HG03575 (cell line): ENCODE measurements around the gene MAPK12.

Experiments
- ATAC-seq: cut with Tn5 transposase; IDR thresholded peaks from one replicate; pipeline ENCODE4 v1.9.1; 2021; ENCODE audit not compliant: unreplicated experiment, insufficient number of reproducible peaks, low FRiP score; ENCODE audit errors: extremely low read depth

MAPK12 gene

GRCh38 chr22:50245214-50246072 lies 16.0 kb downstream of the MAPK12 start:
- ATAC-seq: no peak

GRCh38 chr22:50244420-50245213 lies 16.9 kb downstream of the MAPK12 start, which contains the start of gene TUBGCP6:
TSS of gene TUBGCP6 (minus strand) at chr22:50245023. CDS start at chr22:50244459, 564 bp downstream.
- ATAC-seq: peak; percentile 34

GRCh38 chr22:50243685-50244419 lies 17.6 kb downstream of the MAPK12 start:
- ATAC-seq: no peak

GRCh38 chr22:50242406-50242949 lies 19.0 kb downstream of the MAPK12 start:
- no peak for ATAC-seq

GRCh38 chr22:50238755-50239154 lies 22.7 kb downstream of the MAPK12 start:
- ATAC-seq: no peak

GRCh38 chr22:50236731-50237409 lies 24.6 kb downstream of the MAPK12 start:
- ATAC-seq: no peak

- ATAC-seq: no peak
Measured at GRCh38 chr22:50233223-50233622, 28.3 kb downstream of the MAPK12 start.

- ATAC-seq: no peak
Measured at GRCh38 chr22:50232481-50233151, 28.9 kb downstream of the MAPK12 start.

GRCh38 chr22:50229370-50229769 lies 32.1 kb downstream of the MAPK12 start:
- no peak for ATAC-seq

GRCh38 chr22:50228366-50228765 lies 33.1 kb downstream of the MAPK12 start:
- no peak for ATAC-seq

GRCh38 chr22:50227579-50228215 lies 33.8 kb downstream of the MAPK12 start:
- ATAC-seq: no peak

GRCh38 chr22:50226875-50227165 lies 34.7 kb downstream of the MAPK12 start:
- no peak for ATAC-seq

- ATAC-seq: no peak
Measured at GRCh38 chr22:50226063-50226874, 35.2 kb downstream of the MAPK12 start.

- ATAC-seq: no peak
Measured at GRCh38 chr22:50225200-50225969, 36.1 kb downstream of the MAPK12 start.

GRCh38 chr22:50224071-50224470 lies 37.4 kb downstream of the MAPK12 start:
- no peak for ATAC-seq

- no peak for ATAC-seq
Measured at GRCh38 chr22:50222508-50222907, 39.0 kb downstream of the MAPK12 start.
